GM12878 (cell line): Measurements from ENCODE around the gene HYPK. TPM values are rescaled to one million over a fixed set of nuclear protein-coding genes. Genes with fewer than 3 reads are reported as not detected.
A peak's percentile ranks its signal among the peaks of the same experiment; 100 is the strongest.

Experiments
- ASH2L ChIP-seq: fragments of 300-600, 200-600 bp; sonication (generic); IDR thresholded peaks from 2 replicates; pipeline ENCODE4 v1.6.1; 2017; ENCODE audit warnings: low read depth, mild to moderate bottlenecking, borderline replicate concordance
- CBFB ChIP-seq: IDR thresholded peaks from 2 replicates; pipeline ENCODE4 v1.6.1; 2016; ENCODE audit warnings: antibody characterized with exemption, low read depth
- CEBPB ChIP-seq, 2 experiments: fragments of 150-350 bp in 1 of 2; IDR thresholded peaks; 2 replicates each; pipeline ENCODE4 v1.6.1; 2012 to 2014; ENCODE audit warnings: low read depth in 2 of 2, low read length in 2 of 2, borderline replicate concordance in 1 of 2, inconsistent platforms in 1 of 2
- CHD1 ChIP-seq: IDR thresholded peaks from 2 replicates; pipeline ENCODE4 v1.6.1; 2012; ENCODE audit warnings: low read depth, low read length, improper control_type of control experiment
- IKZF2 ChIP-seq, 2 experiments: fragments of 450-650 bp; IDR thresholded peaks; 2 replicates each; pipeline ENCODE4 v1.6.1; 2017; ENCODE audit warnings: mild to moderate bottlenecking in 2 of 2, moderate library complexity in 2 of 2
- IRF4 ChIP-seq: IDR thresholded peaks from 2 replicates; pipeline ENCODE4 v1.6.1; 2011; ENCODE audit warnings: low read depth, low read length
- JUNB ChIP-seq: IDR thresholded peaks from 2 replicates; pipeline ENCODE4 v1.6.1; 2016; ENCODE audit warnings: antibody characterized with exemption, mild to moderate bottlenecking
- JUND ChIP-seq: IDR thresholded peaks from 2 replicates; pipeline ENCODE4 v1.6.1; 2012; ENCODE audit warnings: low read depth, mild to moderate bottlenecking, low read length, improper control_type of control experiment, moderate library complexity
- ZNF384 ChIP-seq: IDR thresholded peaks from 2 replicates; pipeline ENCODE4 v1.6.1; 2012; ENCODE audit warnings: low read depth, mild to moderate bottlenecking, low read length, improper control_type of control experiment, borderline replicate concordance
- polyA plus RNA-seq, 11 experiments: library from polyadenylated mRNA; depleted of rRNA in 4 of 11; unstranded in 6 of 11; stranded (reverse) in 5 of 11; fragments of >200 nt; fragmentation: Nextera tagmentation in 4 of 11; fragmentation: Illumina TruSeq in 1 of 11; extraction: Ambion mirVana in 4 of 11; extraction: Trizol in 1 of 11; gene quantifications; 1 replicate in 1 of 11; 2 replicates in 10 of 11; pipeline versions ENCODE4 v1.2.1 to v1.2.3, GENCODE V29; 2011 to 2016; ENCODE audit warnings: inconsistent platforms in 2 of 11, missing spikeins in 2 of 11, low read depth in 1 of 11
- total RNA-seq, 4 experiments: library from RNA; depleted of rRNA in 3 of 4; stranded (reverse); fragments of >200 nt in 3 of 4; fragmentation: Illumina TruSeq in 1 of 4; extraction: Trizol in 1 of 4; gene quantifications; 2 replicates each; pipeline versions ENCODE4 v1.2.1 to v1.2.3, GENCODE V29; 2013 to 2021
- TF ChIP-seq, protein P1 (sequence below): fragments of 450-650 bp; conservative IDR thresholded peaks from 2 replicates; pipeline ENCODE4 v1.6.1; 2017; ENCODE audit warnings: mild to moderate bottlenecking, moderate library complexity
- TF ChIP-seq, protein P2 (sequence below): fragments of 450-650 bp; IDR thresholded peaks from 2 replicates; pipeline ENCODE4 v1.6.1; 2017; ENCODE audit warnings: low read depth, mild to moderate bottlenecking, moderate library complexity
- TF ChIP-seq, protein P3 (sequence below): IDR thresholded peaks from 2 replicates; pipeline ENCODE4 v1.6.1; 2011; ENCODE audit warnings: mild to moderate bottlenecking, low read depth, low read length, moderate library complexity; ENCODE audit not compliant: insufficient replicate concordance

Gene HYPK
- total and polyA plus RNA-seq, 10 of the 15 experiments (the other 5 are each of a cell fraction or from before 2014, with no cell fraction given), result 8.0 to 38.4 (median 17.5) TPM

DNA sequence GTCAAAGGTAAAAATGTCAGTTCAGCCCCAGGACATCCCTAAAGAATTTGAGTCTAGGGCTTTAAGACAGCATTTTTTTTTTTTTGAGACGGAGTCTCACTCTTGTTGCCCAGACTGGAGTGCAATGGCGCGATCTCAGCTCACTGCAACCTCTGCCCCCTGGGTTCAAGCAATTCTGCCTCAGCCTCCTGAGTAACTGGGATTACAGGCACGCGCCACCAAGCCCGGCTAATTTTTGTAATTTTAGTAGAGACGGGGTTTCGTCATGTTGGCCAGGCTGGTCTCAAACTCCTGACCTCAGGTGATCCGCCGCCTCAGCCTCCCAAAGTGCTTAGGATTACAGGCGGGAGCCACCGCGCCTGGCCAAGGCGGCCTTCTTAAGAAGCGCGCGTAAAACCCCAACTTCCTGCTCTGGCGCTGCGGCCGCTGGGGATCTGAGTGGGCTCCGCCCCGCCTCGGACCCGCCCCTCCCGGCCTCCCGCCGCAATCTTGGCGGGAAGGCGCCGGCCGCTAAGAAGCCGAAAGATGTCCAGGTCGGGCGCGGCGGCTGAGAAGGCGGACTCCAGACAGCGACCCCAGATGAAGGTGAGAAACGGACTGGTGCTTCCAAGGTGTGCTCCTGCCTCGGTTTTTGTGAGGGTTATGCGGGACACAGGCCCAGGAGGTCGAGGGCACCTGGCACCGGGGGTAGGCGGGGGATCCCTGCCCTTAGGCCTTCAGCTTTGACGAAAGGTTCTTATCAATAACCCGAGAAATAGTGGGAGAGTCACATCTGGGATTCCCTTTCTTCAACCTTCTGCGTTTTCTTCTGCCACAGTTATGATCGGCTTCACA lies 26.3 kb downstream of the HYPK start, which contains the start of gene WDR76 (continued):
- TF ChIP-seq, protein P1, sequence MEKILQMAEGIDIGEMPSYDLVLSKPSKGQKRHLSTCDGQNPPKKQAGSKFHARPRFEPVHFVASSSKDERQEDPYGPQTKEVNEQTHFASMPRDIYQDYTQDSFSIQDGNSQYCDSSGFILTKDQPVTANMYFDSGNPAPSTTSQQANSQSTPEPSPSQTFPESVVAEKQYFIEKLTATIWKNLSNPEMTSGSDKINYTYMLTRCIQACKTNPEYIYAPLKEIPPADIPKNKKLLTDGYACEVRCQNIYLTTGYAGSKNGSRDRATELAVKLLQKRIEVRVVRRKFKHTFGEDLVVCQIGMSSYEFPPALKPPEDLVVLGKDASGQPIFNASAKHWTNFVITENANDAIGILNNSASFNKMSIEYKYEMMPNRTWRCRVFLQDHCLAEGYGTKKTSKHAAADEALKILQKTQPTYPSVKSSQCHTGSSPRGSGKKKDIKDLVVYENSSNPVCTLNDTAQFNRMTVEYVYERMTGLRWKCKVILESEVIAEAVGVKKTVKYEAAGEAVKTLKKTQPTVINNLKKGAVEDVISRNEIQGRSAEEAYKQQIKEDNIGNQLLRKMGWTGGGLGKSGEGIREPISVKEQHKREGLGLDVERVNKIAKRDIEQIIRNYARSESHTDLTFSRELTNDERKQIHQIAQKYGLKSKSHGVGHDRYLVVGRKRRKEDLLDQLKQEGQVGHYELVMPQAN, result no peak; the same call in 1 of the 2 replicates
- TF ChIP-seq ZNF384, result no peak
- no peak for TF ChIP-seq CEBPB (IDR thresholded peaks at IDR 0.05; ENCODE audit: borderline replicate concordance in 1 of 2, low read depth in 2 of 2, low read length in 2 of 2)
- TF ChIP-seq IKZF2 (IDR thresholded peaks at IDR 0.05), result peak; percentile 30 to 45; a peak in 3 of 4 replicates
- TF ChIP-seq, protein P2, sequence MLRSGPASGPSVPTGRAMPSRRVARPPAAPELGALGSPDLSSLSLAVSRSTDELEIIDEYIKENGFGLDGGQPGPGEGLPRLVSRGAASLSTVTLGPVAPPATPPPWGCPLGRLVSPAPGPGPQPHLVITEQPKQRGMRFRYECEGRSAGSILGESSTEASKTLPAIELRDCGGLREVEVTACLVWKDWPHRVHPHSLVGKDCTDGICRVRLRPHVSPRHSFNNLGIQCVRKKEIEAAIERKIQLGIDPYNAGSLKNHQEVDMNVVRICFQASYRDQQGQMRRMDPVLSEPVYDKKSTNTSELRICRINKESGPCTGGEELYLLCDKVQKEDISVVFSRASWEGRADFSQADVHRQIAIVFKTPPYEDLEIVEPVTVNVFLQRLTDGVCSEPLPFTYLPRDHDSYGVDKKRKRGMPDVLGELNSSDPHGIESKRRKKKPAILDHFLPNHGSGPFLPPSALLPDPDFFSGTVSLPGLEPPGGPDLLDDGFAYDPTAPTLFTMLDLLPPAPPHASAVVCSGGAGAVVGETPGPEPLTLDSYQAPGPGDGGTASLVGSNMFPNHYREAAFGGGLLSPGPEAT, result peak; percentile 45; the same call in 1 of the 2 replicates
- TF ChIP-seq, protein P3, sequence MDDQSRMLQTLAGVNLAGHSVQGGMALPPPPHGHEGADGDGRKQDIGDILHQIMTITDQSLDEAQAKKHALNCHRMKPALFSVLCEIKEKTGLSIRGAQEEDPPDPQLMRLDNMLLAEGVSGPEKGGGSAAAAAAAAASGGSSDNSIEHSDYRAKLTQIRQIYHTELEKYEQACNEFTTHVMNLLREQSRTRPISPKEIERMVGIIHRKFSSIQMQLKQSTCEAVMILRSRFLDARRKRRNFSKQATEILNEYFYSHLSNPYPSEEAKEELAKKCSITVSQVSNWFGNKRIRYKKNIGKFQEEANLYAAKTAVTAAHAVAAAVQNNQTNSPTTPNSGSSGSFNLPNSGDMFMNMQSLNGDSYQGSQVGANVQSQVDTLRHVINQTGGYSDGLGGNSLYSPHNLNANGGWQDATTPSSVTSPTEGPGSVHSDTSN, result no peak
- TF ChIP-seq JUNB, result no peak
- 0 out of 2 replicates have a peak, but pooled peaks have one; percentile 31 for TF ChIP-seq CBFB
- no peak for TF ChIP-seq IRF4
- 0 out of 2 replicates have a peak, but pooled peaks have one; percentile 72 for TF ChIP-seq ASH2L
- no peak for TF ChIP-seq CHD1
- no peak for TF ChIP-seq JUND
